Measurements from ENCODE around the gene MED16.
"Not testable (repeated sequence)": the region's sequence is repeated elsewhere in the genome, so short reads cannot be mapped to it uniquely, and the experiment has no call there.

MED16 gene

DNA sequence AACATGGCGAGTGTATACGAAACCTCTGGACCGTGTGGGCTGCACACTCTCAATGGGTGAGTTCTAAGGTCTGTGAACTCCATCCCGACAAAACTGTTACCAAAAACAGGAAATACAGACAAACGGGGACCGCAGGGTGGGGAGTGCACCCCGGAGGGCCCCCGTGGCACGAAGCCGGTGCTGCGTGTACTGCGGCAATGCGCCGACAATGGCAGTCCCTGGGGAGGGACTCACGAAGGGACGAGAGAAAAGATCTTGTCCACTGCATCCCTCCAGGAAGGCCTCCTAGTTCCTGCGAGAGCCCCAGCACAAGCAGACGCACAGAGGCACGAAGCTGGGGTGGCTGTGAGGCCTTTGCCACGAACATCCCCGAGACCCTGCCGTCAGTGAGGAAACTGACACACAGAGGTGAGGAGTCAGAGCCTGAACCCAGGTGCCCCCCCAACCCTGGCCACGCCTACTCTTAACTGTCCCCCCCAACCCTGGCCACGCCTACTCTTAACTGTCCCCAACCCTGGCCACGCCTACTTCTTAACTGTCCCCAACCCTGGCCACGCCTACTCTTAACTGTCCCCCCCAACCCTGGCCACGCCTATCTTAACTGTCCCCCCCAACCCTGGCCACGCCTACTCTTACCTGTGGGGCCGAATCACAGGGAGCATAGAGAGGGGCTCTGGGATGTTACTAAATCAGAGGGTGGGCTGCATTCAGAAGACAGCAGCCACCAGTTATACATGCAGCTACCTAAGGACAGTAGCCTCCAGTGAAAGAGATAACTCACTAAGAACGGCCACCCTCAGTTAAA, 4.2 kb downstream of the MED16 start:
- DNase-seq: no peak

DNA sequence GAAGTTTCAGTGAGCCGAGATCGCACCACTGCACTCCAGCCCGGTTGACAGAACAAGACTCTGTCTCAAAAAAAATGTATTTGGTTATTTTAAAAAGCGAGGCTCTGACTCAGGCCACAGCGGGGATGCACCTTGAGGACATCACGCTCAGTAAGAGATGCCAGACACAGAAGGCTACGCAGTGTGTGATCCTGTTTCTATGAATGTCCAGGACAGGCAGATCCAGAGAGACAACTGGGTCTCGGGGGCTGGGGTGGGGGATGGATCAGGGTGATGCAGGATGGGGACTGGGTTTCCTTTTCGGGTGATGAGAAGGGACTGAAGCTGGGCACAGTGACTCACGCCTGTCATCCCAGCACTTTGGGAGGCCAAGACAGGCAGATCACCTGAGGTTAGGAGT, 5.4 kb downstream of the MED16 start:
- DNase-seq: no peak

DNA sequence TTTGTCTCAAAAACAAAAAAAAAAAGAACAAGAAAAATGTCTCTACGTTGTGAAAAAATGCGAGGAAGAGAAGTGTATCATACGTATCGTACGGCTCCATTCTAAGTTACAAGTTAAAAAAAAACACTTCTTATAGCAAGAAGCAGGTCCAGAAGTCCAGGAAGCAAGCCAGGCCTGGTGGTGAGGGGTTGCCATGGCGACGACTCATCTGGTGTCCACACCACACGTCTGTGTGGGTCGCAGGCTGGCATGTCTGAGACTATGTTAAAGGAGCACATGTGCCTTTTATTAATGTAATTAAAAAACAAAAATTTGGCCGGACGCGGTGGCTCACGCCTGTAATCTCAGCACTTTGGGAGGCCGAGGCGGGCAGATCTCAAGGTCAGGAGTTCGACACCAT, 5.9 kb downstream of the MED16 start:
- no peak for DNase-seq

DNA sequence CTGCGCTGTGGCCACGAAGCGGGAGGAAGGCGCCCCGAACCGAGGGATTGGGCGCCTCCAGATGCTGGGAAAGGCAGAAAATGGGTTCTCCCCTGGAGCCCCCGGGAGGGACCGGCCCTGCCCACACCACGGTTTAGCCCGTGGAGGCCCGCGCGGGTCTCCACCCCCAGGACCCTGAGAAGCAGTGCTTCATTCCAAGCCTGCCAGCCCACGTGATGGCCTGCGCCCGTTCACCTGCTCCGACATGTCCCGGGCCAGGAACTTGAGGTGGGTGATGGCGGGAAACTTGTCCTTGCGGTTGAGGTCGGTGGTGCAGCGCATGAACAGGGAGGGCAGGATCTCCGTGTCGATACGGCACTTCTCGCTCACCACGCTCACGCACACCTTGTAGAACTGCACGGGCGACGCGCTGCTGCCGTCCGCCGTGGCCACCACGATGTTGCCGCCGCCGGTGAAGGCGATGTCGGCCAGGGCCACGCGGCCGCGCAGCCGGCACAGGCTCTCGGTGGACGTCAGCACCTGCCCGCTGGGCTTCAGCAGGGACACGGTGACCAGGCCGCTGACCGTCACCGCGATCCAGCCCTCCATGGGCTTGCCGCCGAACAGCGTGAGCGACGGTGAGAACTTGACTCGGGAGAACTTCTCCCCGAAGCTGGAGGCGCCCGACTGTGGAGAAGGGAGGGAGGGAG, 7.3 kb downstream of the MED16 start:
- no peak for DNase-seq

DNA sequence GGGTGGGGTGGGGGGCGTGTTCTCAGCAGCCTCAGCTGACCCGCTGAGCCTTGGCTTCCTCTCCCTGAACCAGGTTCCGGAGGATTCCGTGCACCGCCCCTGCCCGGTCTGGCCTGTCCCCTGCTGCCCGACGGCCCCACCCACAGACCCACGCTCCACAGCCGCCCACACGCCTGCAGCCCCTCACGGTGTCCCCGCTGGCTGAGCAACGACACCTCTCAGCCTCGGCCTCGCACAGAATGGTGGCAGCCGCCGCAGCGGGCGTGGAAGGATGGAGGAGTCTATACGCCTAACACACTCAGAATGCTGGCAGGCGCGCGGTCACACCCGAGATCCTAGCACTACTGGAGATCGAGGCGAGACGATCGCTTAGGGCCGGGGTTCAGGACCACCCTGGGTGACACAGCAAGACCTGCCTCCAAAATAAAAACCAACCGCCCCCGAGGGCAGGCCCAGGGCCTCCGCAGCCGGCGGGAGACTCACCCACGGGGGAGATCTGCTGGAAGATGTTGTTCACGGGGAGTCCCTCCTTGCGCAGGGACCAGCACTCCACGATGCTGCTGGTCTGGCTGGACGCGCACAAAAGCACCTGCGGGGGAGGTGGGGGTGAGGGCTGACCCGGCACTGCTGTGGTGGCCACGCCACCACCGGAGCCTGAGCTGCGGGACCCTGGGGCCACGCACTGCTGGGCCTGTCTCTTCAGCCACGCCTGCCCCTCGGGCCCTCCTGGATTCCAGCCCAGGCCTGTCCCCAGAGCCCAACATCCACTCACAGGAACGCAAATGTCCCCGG, 8.4 kb downstream of the MED16 start:
- DNase-seq: no peak

DNA sequence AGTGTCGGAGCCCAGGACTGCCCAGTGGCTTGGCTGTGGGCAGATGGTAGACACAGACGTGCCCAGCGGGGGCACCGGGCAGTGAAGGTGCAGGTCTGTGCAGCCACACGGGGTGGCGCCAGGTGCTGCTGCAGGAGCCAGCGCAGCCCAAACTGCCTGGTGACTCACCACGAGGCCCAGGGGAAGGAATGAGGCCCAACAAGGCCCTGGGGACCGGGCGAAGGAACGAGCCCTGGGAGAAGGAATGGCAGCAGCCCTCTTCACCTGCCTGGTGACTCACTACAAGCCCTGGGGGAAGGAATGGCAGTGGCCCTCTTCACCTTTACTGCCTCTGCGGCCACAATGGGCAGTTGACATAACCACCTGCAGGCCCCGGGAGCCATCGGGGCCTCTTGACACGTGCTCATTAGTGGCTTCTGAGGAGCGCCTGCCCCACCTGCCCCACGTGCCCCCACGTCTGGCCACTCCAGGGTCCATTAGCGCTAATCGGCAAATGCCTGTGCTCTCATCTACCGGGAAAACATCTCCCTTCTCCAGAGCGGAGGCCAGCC, 9.3 kb downstream of the MED16 start:
- no peak for DNase-seq

DNA sequence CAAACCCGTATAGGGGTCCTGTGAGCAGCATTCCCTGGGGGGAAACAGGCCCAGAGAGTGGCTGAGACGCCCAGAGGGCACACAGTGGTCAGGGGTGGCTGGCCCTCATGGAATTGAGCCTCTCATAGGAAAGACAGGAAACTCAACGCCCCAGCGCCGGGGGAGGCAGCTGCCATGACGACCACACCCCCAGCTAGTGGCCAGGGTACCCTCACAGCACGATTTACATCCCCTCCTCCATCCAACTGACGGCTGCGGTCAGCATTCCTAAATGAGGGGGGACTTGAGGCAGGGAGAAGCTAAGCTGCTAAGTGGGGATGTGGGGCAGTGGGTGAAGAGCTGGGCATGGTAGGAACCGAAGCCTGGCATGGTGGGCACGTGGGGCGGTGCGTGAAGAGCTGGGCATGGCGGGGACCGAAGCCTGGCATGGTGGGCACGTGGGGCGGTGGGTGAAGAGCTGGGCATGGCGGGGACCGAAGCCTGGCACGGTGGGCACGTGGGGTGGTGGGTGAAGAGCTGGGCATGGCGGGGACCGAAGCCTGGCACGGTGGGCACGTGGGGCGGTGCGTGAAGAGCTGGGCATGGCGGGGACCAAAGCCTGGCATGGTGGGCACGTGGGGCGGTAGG, 10.0 kb downstream of the MED16 start:
- no peak for DNase-seq

DNA sequence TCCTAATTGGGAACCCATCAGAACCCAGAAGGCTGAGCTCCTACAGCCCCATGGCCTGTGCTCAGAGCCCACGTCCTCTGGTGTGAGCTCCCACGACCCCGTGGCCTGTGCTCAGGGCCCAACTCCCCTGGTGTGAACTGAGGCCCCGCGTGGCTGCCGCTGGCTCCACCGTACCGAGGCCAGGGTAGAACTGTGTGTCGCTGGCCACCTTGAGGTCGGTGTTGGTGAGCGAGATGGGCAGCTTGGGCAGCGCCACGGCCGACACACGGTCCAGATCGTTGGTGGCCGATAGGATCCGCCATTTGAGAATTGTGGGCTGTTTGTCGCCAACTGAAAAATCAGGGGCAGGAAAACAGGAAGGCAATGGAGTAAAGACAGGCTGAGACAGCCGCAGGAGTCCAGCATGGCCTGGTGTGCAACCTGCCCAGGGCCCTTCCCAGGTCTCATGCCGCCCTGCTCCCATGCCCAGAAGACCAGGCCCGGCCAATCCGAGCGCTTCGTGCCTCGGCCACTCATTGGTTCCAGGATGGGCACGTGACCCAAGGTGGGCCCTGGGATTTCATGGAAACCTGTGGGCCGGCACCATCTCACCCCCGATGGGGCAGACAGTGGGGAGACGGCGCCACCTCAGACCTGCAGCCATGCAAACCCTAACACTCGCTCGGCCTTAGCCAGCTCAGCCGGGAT, 11.5 kb downstream of the MED16 start:
- DNase-seq: no peak

DNA sequence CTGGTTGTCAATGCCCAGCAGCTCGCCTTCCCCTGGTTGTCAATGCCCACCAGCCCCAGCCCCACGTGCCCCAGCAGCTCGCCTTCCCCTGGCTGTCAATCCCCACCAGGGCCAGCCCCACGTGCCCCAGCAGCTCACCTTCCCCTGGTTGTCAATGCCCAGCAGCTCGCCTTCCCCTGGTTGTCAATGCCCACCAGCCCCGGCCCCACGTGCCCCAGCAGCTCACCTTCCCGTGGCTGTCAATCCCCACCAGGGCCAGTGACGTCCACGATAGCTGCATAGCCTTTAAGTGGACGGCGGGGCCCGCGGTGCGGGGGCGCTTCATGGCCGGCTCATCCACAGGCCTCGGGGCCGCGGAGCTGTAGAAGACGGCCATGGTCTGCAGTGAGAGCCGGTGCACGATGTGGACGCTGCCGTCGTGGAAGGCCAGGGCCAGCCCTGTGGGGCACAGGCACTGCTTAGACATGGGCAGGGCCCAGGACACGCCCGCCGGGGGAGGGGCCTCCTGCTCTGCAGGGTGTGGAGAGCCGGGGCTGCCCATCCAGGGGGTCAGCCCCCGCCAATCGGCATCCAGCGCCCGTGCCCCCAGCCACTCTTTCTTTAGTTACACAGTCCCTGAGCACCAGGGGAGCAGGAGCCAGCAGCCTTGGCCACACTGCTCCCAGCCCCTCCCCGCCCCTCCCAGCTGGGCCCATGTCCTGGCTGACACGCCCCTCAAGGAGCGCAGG, 13.1 kb downstream of the MED16 start:
- DNase-seq: no peak

DNA sequence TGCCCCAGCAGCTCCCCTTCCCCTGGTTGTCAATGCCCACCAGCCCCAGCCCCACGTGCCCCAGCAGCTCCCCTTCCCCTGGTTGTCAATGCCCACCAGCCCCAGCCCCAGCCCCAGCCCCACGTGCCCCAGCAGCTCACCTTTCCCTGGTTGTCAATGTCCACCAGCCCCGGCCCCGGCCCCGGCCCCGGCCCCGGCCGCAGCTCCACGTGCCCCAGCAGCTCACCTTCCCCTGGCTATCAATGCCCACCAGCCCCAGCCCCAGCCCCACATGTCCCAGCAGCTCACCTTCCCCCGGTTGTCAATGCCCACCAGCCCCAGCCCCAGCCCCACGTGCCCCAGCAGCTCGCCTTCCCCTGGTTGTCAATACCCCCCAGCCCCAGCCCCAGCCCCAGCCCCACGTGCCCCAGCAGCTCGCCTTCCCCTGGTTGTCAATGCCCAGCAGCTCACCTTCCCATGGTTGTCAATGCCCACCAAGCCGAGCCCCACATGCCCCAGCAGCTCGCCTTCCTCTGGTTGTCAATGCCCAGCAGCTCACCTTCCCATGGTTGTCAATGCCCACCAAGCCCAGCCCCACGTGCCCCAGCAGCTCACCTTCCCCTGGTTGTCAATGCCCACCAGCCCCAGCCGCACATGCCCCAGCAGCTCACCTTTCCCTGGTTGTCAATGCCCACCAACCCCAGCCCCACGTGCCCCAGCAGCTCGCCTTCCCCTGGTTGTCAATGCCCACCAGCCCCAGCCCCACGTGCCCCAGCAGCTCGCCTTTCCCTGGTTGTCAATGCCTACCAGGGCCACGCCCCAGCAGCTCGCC, 14.0 kb downstream of the MED16 start:
- DNase-seq: not testable (repeated sequence)

DNA sequence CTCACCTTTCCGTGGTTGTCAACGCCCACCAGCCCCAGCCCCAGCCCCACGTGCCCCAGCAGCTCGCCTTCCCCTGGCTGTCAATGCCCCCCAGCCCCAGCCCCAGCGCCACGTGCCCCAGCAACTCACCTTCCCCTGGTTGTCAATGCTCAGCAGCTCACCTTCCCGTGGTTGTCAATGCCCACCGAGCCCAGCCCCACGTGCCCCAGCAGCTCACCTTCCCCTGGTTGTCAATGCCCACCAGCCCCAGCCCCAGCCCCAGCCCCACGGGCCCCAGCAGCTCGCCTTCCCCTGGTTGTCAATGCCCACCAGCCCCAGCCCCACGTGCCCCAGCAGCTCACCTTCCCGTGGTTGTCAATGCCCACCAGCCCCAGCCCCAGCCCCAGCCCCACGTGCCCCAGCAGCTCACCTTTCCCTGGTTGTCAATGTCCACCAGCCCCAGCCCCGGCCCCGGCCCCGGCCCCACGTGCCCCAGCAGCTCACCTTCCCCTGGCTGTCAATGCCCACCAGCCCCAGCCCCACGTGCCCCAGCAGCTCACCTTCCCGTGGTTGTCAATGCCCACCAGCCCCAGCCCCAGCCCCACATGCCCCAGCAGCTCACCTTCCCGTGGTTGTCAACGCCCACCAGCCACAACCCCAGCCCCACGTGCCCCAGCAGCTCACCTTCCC, 14.9 kb downstream of the MED16 start:
- not testable (repeated sequence) for DNase-seq

DNA sequence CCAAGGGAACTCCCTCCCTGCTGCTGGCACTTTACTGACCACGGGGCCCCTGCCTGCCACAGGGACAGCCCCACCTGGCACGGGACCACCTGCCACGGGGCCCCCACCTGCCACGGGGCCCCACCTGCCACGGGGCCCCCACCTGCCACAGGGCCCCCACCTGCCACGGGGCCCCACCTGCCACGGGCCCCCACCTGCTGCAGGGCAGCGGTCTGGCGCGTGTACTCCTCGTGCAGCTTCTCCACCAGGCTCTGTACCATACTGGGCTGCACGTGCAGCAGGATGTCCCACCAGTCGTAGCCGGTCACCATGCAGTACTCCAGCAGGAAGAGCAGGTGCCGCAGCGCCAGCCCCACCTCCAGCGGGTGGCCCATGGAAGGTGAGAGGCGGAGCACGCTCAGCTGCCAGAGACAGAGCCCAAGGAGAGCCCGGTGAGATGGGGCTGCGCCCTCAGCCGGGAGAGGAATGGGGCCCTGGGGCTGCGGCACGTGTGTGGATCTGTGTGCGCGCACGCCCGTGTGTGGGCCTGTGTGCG, 16.1 kb downstream of the MED16 start:
- no peak for DNase-seq

DNA sequence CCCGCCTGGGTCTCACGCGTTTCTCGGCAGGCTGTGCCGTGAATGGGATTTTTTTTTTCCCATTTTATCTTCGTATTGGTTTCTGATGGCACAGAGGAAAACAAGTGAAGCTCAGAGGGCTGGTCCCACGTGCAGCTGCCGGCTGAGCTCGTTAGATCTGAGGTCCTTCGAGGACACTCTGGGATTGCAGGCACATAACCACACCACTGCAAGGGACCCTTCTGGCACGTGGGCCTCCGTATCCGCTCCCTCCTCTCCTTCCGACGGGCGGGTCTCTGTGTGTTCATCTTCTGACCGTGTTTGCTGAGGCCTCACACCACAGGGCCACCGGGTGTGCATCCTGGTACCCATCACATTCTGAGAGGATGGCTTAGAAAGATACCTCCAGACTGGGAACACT, 16.9 kb downstream of the MED16 start:
- no peak for DNase-seq

DNA sequence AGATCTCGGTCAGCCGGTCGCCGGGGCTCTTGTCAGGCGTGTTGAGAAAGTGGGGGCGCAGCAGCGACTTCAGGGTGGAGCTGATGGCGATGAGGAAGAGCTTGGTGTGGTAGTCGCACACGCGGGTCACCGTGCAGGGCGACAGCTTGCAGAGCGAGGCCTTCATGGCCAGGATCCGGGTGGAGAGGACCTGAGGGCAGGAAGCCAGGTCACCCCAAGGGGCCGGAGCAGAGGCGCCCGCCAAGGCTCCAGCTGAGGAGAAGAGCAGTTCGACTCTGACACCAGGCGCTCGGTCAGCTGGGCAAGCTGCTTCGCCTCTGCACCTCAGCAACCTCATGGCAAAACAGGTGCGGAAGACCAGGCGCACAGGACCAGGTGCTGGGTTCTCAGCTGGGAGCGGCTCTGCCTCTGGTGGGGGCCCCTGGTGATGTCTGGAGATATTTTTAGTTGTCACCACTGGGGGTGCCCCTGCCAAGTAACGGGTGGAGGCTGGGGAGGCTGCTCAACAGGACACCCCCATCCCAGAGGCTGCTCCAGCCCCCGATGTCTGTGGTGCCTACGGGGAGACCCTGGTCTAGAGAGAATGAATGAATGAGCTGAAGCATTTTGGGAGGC, 17.6 kb downstream of the MED16 start:
- no peak for DNase-seq

DNA sequence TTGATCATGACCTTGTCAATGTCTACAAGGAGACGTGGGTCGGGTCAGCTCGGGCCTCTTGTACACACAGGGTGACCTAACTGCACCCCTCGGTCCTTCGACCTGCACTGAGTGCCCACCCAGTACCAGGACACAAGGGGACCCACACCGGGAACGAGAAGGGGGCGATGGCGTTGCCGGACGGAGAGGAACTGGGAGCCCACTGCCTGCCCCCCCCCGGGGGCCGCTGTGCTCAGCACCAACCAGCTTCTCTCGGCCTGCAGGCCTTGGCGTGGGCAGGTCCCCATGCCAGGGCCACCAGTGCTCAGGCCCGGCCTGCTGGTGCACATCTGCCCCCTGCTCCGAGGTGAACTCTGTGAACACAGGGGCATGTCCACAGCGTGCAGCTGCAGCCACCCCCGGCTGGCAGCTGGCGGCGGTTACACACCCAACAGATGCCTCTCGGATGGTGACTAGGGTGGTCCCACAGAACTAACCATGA, 19.4 kb downstream of the MED16 start:
- DNase-seq: no peak

DNA sequence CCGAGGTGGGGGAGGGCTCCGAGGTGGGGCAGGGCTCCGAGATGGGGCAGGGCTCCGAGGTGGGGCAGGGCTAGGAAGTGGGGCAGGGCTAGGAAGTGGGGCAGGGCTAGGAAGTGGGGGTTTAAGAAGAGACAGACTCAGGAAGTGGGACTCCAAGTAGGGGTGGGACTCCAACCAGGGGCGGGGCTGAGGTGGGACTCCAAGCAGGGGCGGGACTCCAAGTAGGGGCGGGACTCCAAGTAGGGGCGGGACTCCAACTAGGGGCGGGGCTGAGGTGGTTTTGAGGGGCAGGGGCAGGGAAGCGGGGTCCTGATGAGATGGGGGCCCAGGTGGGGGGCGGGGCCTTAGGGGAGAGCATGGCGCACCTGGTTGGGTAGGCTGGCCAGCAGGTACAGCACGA, 19.9 kb downstream of the MED16 start:
- DNase-seq: no peak

DNA sequence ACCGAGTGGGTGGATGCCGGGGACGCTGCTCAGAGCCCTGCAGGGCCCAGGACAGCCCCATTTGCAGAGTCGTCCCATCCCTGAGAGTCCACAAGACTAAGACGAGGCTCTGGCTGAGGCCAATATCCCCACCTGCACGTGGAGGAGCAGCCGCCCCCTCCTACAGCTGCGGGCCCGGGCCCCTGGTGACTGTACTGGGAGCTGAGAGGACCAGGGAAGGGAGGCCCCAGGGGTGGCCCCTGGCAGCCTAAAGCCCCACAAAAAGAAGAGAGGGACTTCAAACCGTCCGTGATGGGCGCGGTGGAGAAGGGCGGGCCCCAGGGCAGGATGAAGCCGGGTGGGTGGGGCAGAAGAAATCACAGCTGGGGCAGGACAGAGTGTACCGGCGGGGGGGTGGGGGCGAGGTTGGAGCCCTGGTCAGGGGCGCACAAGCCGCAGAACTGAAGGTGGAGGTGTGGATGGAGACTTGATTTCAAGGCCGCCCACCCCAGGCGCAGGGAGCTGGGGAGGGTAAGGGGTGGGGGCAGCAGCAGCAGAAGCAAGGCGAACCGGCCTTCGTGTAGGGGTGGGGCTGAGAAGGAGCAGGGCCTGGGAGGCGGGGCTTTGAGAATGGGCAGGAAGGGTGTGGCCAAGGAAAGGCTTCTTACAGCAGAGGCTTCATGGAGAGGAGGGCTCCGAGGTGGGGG, 20.6 kb downstream of the MED16 start:
- DNase-seq: no peak

DNA sequence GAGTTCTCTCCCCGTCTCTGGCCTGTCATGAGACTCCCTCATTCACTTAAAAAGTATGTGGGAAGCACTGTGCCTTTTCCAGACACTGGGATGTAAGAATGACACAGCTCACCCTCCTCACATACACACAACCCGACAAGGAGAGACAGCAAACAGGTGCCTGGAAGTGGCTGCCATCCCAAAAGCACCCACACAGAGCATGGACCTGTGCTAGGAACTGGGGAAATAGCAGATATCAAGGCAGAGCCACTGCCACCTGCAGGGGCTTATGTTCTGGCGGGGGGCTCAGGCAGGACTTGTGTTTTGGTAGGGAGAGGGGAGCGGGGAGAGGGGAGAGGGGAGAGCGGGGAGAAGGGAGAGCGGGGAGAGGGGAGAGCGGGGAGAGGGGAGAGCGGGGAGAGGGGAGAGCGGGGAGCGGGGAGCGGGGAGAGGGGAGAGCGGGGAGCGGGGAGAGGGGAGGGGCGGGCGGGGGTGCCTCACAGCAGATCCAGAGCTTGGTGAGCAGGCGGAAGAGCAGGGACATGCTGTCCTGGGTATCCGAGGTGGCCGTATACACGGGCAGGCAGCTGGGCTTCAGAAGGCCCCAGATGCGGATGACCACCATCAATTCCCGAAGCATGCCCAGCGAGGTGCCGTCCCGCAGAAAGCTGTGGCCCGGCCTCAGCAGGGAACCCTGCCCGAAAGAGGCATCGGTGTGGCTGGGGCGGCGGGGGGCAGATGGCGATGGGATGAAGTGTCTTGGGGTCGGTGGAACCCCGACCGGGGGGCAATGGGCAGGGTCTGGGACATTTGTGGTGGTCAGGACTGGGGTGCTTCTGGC, 21.3 kb downstream of the MED16 start:
- no peak for DNase-seq
